COLO668 (cell line): ENCODE data around the gene FBXO30.

ENCODE experiments used
- DNase-seq: peaks from one replicate; lab custom pipeline; 2025; ENCODE audit not compliant: unreplicated experiment; lab: John Stamatoyannopoulos, UW

Gene FBXO30, protein sequence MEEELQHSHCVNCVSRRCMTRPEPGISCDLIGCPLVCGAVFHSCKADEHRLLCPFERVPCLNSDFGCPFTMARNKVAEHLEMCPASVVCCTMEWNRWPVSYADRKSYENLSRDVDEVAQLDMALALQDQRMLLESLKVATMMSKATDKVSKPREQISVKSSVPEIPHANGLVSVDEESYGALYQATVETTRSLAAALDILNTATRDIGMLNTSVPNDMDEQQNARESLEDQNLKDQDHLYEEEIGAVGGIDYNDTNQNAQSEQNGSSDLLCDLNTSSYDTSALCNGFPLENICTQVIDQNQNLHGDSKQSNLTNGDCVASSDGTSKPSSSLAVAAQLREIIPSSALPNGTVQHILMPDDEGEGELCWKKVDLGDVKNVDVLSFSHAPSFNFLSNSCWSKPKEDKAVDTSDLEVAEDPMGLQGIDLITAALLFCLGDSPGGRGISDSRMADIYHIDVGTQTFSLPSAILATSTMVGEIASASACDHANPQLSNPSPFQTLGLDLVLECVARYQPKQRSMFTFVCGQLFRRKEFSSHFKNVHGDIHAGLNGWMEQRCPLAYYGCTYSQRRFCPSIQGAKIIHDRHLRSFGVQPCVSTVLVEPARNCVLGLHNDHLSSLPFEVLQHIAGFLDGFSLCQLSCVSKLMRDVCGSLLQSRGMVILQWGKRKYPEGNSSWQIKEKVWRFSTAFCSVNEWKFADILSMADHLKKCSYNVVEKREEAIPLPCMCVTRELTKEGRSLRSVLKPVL

DNA sequence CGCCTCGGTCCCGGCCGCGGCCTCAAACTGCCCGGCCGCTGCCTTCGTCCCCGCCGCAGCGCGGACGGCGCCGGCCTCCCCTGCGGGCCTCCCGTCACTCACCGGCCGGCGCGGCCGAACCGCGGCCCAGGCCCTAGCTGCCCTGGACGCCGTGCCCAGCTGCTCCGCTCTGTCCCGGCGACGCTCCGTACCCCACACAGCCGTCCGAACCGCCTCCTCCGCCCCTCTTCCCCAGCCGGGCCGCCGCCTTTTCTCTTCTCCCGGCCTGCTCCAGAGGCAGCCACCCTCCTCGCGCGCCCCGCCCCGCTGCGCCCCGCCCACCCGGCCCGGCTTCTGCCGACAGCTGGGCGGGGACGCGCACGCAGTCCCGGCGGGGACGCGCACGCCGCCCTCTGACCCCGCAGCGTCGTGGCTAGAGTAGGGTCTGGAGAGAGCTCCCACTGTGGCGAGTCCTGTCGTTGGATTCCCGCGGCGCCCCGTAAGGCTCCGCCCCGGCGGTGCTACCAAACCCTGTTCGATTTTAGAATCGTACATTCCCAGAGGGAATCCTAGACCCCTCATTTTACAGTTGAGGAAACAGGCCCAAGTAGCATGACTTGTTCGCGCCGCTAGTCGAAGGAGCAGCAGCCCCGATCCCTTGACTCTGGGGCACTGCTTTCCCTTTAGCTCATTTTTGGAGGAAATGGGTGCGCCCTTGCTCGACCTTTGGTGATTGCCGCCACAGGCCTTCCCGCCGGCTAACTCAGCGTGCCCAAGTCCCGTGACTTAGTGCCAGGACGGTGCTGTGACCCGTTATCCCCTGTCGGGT is at the start of gene FBXO30:
TSS of gene FBXO30 (minus strand) at position 295 of the 808 bp plus-strand sequence. CDS start 8,390 bp downstream, outside the sequence.
- peak; percentile 85 for DNase-seq

DNA sequence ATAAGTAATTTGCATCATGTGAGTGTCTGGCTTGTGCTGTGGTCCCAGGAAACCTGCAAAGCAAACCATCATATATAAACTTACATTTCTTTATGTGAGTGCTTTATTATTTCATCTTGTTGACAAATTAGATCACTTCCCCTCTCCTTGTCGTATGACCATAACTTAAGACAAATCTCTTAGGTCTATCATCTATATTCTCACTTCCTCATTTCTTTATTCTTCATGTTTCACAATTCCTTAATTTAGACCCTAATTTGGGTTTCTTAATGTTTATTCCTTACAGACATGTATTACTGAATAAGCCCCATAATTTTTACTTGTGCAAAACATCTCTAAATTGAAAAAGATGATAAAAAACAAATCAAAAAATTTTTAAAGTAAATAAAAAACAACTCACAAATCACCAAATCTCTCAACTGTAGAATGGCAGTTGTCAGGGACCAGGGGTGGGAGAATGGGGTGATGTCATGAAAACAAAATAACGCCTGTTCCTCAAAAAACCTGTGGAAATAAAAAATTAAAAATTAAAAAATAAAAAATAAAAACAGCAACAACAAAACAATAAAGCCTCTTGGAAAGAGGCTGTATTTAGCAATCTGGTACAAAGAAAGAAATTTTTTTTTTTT is 49.5 kb upstream of the FBXO30 start:
- DNase-seq, result no peak

DNA sequence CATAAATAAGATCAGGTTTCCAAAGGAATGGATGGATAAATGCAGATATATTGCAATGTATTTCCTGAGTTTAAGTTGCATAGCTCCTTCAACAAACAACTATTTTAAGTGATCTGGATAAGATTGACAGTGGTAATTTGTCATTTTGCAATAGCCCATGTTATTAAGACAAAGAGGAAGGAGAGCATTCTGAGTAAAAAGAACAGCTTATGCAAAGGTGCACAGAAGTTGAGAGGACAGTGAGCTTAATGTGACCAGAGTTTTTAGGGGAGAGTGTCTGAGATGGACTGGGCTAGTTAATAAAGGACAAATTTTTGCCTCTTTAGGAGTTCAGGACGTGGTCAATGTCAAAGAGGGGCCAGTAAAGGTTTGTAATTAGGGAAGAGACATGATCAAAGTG is 48.8 kb upstream of the FBXO30 start:
- no peak for DNase-seq

DNA sequence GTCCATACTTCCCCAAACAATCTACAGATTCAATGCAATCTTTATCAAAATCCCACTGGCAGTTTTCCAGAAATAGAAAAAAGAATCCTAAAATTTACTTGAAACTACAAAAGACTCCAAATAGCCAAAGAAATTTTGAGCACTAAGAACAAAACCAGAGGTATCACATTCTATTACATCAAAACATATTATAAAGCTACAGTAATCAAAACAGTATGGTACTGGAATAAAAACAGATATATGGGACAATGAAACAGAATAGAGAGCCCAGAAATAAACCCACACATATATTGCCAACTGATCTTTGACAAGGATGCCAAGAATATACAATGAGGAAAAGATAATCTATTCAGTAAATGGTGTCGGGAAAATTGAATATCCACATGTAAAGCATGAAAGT is 46.0 kb upstream of the FBXO30 start:
- DNase-seq, result no peak

DNA sequence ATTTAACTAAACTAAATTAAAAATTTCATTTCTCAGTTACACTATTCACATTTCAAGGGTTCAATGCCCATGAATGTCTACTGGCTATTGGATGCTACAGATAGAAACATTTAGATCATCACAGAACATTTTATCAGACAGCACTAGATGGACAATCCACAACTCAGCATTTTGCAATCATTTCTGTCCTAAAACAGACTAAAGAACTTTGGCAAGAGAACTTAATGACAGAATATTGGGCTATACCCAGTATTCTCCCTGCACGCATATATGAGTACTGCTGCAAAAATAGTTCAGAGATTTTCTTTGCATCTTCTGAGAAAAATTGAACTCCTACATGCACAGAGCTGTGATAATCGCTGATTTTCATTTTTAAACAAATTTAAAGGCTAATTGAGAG is 36.1 kb upstream of the FBXO30 start:
- no peak for DNase-seq

DNA sequence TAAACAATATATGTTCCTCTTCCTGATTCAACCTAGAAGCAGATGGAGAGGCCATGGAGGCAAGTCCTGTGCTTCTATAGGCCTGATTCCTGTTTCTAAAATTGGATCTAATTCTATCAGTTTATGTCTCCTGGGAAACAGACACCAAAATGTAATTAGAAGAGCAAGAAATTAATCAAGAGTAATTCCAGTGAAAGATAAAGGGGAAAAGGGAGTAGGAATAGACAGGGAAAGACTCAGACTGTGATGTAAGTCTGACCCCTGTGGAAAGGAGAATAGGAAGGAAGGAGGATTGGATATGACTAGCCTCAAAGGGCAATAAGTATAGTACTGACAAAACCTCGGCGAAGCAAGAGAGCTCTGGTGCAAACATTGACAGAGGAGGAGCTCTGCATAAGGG is 33.9 kb upstream of the FBXO30 start:
- no peak for DNase-seq

DNA sequence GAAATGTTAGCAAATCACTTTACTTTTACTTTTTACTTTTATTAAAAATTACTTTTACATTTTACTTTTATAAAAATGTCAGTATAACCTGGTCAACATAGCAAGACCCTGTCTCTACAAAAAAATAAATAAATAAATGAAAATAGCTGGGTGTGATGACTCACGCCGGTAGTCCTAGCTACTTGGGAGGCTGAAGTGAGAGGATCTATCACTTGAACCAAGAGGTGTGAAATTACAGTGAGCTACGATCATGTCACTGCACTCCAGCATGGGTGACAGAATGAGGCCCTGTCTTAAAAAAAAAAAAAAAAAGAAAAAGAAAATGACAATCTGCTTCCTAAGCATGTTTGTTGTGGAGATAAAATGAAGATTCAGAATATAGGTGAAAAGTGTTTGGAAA is 31.0 kb upstream of the FBXO30 start:
- no peak for DNase-seq

DNA sequence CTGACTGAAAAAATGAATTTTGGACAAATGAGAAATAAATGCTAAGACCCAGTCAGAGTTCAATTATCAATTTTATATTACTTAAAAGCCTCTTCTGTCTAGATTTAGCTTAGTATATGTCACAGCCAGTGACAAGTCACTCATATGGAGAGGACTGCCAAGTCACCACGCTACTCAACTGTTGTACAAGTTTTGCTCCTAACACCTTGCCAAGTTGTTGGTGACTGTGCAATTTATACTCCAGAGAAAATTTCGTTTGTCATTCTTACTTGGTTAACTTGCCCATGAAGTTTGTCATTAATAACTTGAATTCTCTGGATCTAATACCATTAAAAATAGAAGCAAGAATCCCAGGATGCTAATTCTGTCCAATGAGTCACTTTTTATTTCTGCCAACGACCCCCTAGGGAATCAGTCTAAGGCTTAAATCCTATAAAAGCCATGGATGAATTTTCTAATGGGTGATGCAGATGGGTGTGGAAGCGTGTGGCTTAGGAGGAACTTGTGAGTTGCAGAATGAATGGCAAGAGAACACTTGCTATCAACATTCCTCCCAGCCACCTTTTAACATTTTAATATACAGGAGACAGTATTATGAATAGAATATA is 30.4 kb upstream of the FBXO30 start:
- no peak for DNase-seq

DNA sequence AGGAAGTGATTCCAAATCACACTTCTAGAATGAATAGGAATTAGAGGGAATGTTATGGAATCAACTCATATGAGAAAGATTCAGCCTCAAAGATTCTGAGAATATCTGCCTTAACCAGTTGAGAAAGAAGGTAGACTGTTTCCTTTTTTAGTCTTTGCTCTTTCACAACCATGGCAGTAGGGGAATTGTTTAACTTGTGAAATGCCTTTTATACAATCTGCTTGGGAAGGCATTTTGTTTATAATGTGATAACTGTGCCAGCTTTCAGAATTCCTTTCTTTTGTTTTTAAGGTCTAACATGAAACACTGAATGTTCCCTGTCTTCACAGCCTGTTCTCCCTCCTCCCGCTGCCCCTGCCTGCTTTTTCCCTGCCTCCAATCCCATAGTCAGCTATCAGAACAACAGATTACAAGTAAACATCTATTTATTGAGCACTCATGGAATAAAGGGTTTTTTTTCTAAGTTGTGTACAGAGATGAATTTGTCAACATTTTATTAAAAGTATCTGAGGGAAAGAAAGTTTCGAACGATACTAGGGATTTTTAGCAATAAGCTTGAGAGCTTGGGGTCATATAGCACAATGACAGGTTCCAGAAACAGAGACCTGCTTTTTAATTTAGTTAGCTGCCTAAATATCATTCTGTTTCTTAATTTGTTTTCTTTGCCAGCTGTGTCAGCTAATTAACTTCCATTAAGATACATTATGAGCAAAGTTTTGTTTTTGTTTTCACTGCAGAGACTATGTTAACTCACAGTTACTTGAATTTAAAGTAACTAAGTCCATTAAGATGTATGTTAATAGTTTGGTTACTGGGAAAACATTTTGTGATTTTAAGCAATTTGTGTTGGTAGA is 28.3 kb upstream of the FBXO30 start:
- no peak for DNase-seq

DNA sequence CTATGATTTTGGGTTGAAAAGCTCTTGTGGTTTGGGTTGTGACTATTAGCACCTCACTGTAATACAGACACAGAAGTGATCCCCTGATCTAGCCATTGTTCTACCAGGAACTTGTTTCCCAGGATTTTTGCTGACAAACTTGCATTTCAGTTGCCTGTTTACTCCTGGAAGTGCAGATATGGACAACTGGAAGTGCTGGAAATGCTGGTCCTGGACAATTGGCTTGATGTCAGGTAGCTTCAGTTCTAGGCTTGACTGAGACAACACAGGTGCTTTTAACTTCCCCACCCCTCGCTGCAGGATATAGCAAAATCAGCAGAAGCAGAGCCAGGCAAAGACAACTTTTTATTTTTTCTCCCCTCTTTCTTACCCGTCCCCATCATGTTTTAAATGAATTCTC is 27.1 kb upstream of the FBXO30 start:
- DNase-seq, result no peak

DNA sequence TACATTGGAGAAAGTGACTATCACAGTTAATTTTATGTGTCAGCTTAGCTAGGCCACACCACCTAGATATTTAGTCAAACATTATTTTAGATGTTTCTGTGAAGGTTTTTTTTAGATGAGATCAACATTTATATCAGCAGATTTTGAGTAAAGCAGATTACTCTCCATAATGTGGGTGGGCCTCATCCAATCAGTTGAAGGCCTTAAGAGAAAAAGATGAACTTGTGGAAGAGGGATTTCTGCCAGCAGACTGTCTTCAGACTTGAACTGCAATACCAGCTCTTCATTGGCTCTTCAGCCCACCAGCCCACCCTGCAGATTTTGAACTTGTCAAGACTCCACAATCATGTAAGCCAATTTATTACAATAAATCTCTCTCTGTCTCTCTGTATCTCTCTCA is 25.1 kb upstream of the FBXO30 start:
- no peak for DNase-seq

DNA sequence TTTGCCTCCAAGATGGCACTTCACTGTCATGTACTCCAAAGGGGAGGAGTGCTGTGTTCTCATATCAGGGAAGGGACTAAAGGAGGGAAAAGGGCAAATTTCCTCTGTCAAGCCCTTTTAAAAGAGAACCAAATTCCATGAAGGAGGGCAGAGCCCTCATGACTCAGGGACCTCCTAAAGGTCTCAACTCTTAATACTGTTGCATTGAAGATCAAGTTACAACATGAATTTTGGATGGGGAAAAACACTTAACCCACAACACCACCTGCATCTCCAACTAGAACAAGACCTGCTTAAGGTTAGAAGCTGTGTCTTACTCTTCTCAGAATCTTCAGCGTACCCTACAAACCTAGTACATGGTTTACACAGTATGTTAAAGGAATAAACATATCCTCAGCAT is 23.7 kb upstream of the FBXO30 start:
- DNase-seq, result no peak

DNA sequence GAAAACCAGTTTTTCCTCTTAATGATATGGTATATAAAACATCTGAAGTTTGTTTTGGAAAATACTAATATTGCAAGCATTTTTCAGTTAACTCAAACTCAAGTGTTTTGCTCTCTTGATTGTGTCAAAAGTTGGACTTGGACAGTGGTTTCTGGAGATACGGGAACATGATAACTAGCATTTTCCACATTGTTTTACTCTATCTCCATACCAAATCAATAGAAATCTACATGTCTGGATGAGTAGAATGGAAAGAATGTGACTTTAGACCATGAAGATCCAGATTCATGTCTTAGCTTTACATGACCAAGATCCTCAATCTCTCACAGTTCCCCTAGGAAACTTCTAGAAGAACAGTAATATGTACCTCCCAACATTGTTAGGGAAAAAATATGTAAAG is 22.2 kb upstream of the FBXO30 start:
- DNase-seq, result no peak

DNA sequence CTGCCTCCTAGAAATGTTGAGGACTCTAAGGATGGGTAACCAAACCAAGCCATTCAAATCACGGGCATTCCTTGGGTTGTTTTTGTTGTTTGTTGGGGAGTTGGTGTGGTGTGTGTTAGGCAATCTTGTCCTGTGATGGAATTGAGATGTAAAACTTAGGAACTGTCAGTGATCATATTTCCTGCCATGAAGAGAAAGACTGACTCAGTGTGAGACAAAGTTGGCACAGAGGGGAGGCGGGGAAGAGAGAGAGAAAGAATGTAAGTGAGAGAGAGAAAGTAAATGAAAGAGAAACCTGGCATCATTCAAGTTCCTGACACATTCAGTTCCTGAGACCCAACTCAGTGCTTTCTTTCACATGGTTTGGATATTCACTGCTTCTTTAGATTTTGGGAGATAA is 21.6 kb upstream of the FBXO30 start:
- DNase-seq, result no peak

DNA sequence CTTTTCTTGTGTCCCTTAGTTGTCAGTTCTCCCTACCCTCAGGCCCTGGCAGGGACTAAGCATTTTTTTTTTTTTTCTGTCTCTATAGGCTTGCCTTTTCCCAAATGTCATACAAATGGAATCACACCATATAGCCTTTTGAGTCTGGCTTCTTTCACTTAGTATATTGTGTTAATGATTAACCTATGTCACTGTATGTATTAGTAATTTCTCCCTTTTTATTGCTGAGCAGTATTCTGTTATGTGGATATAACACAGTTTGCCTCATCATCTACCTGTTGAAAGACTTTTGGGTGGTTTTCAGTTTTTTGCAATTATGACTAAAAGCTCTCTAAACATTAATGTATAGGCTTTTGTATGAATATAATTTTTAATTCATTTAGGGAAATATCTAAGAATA is 16.0 kb upstream of the FBXO30 start:
- no peak for DNase-seq

DNA sequence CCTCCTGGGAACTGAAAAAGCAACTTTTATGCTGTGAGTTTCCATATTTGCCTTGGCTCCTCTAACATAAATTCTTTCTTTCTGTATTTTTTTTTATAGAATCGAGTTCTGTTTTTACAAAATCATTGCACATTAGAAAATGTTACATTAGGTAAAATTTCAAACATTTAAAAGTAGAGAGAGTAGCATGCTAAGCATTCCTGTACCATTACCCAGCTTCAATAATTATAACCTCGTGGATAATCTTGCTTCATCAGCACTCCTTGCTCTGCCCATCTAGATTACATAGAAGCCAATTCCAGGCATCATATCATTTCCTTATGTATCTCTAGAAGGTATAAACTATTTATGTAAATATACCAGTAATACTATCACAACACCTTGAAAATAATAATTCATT is 15.4 kb upstream of the FBXO30 start:
- DNase-seq, result no peak

DNA sequence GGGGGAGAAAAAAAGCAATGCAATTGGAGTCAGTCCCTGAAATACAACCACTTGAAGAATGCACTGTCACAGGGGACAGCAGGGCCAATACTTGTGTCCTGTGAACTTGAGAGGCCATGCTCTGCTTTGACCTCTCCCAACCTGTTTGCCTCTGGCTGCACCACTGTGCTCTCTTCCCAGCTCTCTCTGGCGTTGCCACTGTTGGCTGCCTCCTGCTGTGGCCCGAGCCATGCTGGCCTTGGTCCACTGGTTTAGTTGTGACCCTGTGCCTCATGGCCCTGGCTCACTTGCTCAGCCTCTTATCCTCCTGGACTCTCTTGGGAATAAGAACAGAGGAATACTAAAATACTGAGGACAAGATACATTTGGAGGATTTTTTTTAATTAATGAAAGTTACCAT is 14.5 kb upstream of the FBXO30 start:
- DNase-seq, result no peak

DNA sequence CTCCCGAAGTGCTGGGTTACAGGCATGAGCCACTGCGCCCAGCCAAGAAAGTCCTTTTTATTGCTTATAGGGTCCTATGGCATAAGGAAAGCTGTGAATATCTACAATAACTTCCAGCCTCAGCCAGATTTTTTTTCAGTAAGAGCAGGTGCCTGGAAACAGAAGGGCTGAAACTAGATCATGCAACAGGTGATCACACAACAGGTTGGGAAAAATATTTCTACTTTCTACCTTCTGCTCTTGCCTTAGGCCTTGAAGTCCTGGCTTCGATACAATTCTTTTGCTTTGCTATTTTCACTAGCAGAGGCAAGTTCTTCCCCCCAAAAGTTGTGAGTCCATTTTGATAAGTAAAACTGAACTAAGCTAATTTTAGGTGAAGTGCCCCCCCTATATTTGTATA is 9.7 kb upstream of the FBXO30 start:
- DNase-seq, result no peak

DNA sequence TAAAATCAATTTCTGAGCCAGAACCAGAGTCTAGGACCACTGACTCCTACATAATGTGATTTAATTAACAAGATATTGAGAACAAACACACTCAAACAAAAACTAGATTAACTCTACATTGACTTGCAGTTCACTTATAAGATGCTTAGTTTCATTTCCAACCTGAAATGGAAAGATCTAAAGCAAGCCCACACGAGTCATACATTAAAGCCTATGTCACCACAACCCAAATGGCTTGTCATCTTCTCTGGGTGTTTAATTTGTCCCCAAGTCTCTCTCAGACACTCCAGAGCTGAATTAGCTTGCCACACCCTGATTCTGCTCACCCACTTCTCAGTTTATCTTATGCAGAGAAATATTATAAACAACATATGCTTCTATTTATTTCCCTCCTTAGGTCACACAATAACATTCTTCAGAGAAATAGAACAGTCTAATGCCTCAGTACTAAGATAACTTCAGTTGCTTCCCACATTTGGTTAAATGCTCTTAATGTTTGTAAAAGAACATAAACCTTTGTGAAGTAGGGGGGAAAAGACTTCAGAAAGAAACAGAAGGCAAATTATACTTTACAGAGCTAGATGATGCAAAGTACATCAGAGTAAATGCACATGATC is 8.8 kb upstream of the FBXO30 start:
- no peak for DNase-seq

DNA sequence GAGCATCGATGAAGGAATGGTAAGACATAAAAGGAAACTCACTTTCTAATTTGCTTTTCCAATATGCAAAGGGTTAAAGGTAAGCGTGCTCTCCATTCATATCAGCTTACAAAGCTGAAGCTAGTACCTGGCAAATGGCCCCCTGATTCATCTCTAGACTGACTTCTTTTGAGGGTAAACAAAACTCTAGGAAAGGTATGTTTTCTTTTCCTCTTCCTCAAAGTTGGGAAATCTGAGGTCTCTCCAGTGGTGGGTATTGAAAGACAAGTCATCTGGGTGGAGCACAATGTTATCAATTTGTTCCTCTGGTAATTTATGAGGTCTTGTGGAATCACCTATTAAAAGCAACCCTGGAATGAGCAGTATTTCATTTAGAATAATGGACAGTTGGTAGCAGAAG is 7.9 kb upstream of the FBXO30 start:
- DNase-seq, result no peak
